Liver (tissue), 9 donors: Measurements from ENCODE around the gene SLC32A1. TPM values are rescaled to one million over a fixed set of nuclear protein-coding genes. Genes with fewer than 3 reads are reported as not detected.

Experiments used
- DNase-seq: peaks from one replicate; pipeline ENCODE4 v3.0.0-alpha.2; 2017; ENCODE audit warnings: low spot score
- H3K27ac ChIP-seq, 2 donors: one replicate each; pipeline ENCODE4 v1.7.0; 2013; ENCODE audit warnings: inconsistent platforms in 2 of 2, low read length in 2 of 2, control low read depth in 1 of 2, low read depth in 1 of 2, mild to moderate bottlenecking in 1 of 2
- H3K27me3 ChIP-seq, 4 donors: one replicate each; pipeline versions ENCODE4 v1.6.1 to v1.7.0; 2013; ENCODE audit warnings: low read length in 3 of 4, inconsistent platforms in 1 of 4, mild to moderate bottlenecking in 1 of 4, moderate library complexity in 1 of 4; ENCODE audit not compliant: control insufficient read depth in 4 of 4, insufficient read depth in 4 of 4
- H3K36me3 ChIP-seq, 4 donors: one replicate each; pipeline versions ENCODE4 v1.6.1 to v1.7.0; 2013; ENCODE audit warnings: low read length in 3 of 4, mild to moderate bottlenecking in 3 of 4, low read depth in 1 of 4, moderate library complexity in 1 of 4; ENCODE audit not compliant: control insufficient read depth in 4 of 4, insufficient read depth in 3 of 4
- H3K4me1 ChIP-seq, 4 donors: one replicate each; pipeline versions ENCODE4 v1.6.1 to v1.7.0; 2013; ENCODE audit warnings: low read length in 3 of 4, mild to moderate bottlenecking in 3 of 4, moderate library complexity in 1 of 4; ENCODE audit not compliant: control insufficient read depth in 4 of 4, insufficient read depth in 4 of 4
- H3K4me3 ChIP-seq, 3 donors: one replicate each; pipeline versions ENCODE4 v1.6.1 to v1.7.0; 2013; ENCODE audit warnings: low read length in 3 of 3, control low read depth in 1 of 3, low read depth in 1 of 3, mild to moderate bottlenecking in 1 of 3
- H3K9ac ChIP-seq, 2 donors: one replicate each; pipeline ENCODE4 v1.7.0; 2013; ENCODE audit warnings: low read length in 2 of 2, mild to moderate bottlenecking in 2 of 2, moderate library complexity in 2 of 2, control low read depth in 1 of 2, low read depth in 1 of 2
- H3K9me3 ChIP-seq, 4 donors: one replicate each; pipeline versions ENCODE4 v1.6.1 to v1.7.0; 2013; ENCODE audit warnings: low read length in 3 of 4; ENCODE audit not compliant: control insufficient read depth in 4 of 4
- CTCF ChIP-seq: fragments of 150-350 bp; IDR thresholded peaks from 2 replicates; pipeline ENCODE4 v1.5.1; 2017; ENCODE audit warnings: improper control_type of control experiment, low read depth, low read length; ENCODE audit not compliant: missing input control
- EGR1 ChIP-seq, 2 donors: IDR thresholded peaks; 2 replicates each; pipeline ENCODE4 v1.6.1; 2016 to 2018; ENCODE audit warnings: antibody characterized with exemption in 2 of 2, low read depth in 2 of 2
- FOXA1 ChIP-seq: IDR thresholded peaks from 2 replicates; pipeline ENCODE4 v1.6.1; 2016; ENCODE audit warnings: antibody characterized with exemption
- FOXA2 ChIP-seq: IDR thresholded peaks from 2 replicates; pipeline ENCODE4 v1.6.1; 2016; ENCODE audit warnings: antibody characterized with exemption
- GABPA ChIP-seq, 2 donors: IDR thresholded peaks in 1 of 2; conservative IDR thresholded peaks in 1 of 2; 2 replicates each; pipeline ENCODE4 v1.6.1; 2016; ENCODE audit warnings: antibody characterized with exemption in 2 of 2, mild to moderate bottlenecking in 1 of 2, moderate library complexity in 1 of 2
- HNF4A ChIP-seq, 2 donors: conservative IDR thresholded peaks; 2 replicates each; pipeline ENCODE4 v1.6.1; 2016; ENCODE audit warnings: antibody characterized with exemption in 2 of 2, mild to moderate bottlenecking in 2 of 2
- HNF4G ChIP-seq: IDR thresholded peaks from 2 replicates; pipeline ENCODE4 v1.6.1; 2016; ENCODE audit warnings: antibody characterized with exemption
- JUND ChIP-seq, 2 donors: IDR thresholded peaks; 2 replicates each; pipeline ENCODE4 v1.6.1; 2016; ENCODE audit warnings: antibody characterized with exemption in 2 of 2
- MAX ChIP-seq: IDR thresholded peaks from 2 replicates; pipeline ENCODE4 v1.6.1; 2016; ENCODE audit warnings: antibody characterized with exemption
- NR2F2 ChIP-seq: IDR thresholded peaks from 2 replicates; pipeline ENCODE4 v1.6.1; 2016; ENCODE audit warnings: antibody characterized with exemption
- RAD21 ChIP-seq, 2 donors: IDR thresholded peaks; 2 replicates each; pipeline ENCODE4 v1.6.1; 2016; ENCODE audit warnings: antibody characterized with exemption in 2 of 2, mild to moderate bottlenecking in 2 of 2
- RXRA ChIP-seq, 2 donors: IDR thresholded peaks; 2 replicates each; pipeline ENCODE4 v1.6.1; 2017 to 2018; ENCODE audit warnings: antibody characterized with exemption in 2 of 2, mild to moderate bottlenecking in 1 of 2
- SP1 ChIP-seq: IDR thresholded peaks from 2 replicates; pipeline ENCODE4 v1.6.1; 2018; ENCODE audit warnings: antibody characterized with exemption, mild to moderate bottlenecking
- TAF1 ChIP-seq: conservative IDR thresholded peaks from 2 replicates; pipeline ENCODE4 v1.6.1; 2016; ENCODE audit warnings: antibody characterized with exemption, mild to moderate bottlenecking
- YY1 ChIP-seq: IDR thresholded peaks from 2 replicates; pipeline ENCODE4 v1.6.1; 2016; ENCODE audit warnings: antibody characterized with exemption, mild to moderate bottlenecking
- WGBS: extraction: QIAGEN DNeasy Blood & Tissue Kit; methylation state at CpG from one replicate; pipeline ENCODE4 v1.1.7; 2013; 5-methylcytosine and 5-hydroxymethylcytosine counted together
- polyA plus RNA-seq, 2 donors: library from polyadenylated mRNA; stranded (reverse) in 1 of 2; unstranded in 1 of 2; fragments of 200-250 nt in 1 of 2; fragments of >200 nt in 1 of 2; fragmentation: Nextera tagmentation in 1 of 2; extraction: Ambion mirVana in 1 of 2; gene quantifications; one replicate each; pipeline versions ENCODE4 v1.2.1 to v1.2.3, GENCODE V29; 2013 to 2015
- total RNA-seq, 2 donors: library from RNA; depleted of rRNA; stranded (reverse); fragments of >200 nt; gene quantifications; one replicate each; pipeline ENCODE4 v1.2.3, GENCODE V29; 2014
- TF ChIP-seq, protein P1 (sequence below): IDR thresholded peaks from 2 replicates; pipeline ENCODE4 v1.6.1; 2016; ENCODE audit warnings: antibody characterized with exemption, mild to moderate bottlenecking
- TF ChIP-seq, protein P2 (sequence below): IDR thresholded peaks from 2 replicates; pipeline ENCODE4 v1.6.1; 2016; ENCODE audit warnings: antibody characterized with exemption
- TF ChIP-seq, protein P3 (sequence below): IDR thresholded peaks from 2 replicates; pipeline ENCODE4 v1.6.1; 2016; ENCODE audit warnings: antibody characterized with exemption
- donor health status: healthy.
- donor health status: healthy.
- donor health status: healthy.
- donor health status: healthy.
- donor health status: healthy.

The SLC32A1 gene
- total and polyA plus RNA-seq, 4 donors, result not detected

DNA sequence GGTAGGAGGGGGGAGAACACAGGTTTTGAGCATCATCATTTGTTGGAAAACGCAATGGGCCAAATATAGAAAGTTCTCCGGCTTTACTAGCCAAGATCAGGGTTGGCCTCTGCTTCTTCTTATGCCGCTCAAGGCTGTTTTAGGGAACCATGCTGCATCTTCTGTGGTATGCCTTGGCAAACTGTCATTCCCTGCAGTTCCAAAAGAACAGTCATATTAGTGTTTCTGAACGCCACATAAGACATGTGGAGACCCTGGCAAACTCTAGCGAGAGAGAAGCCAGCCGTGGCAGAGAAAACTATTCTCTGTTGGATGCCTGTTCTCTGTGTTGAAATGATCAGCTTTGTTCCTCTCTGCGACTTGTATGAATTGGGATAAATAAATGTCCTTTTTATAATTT is 34.8 kb downstream of the SLC32A1 start:
- Histone ChIP-seq H3K9me3 (no peaks in the 10 kb centered on the region), H3K9ac (no peak overlapping the region), H3K4me1 (no peaks in the 10 kb centered on the region), H3K27me3 (no peaks in the 10 kb centered on the region), H3K4me3 (no peak overlapping the region), H3K27ac (no peak overlapping the region), H3K36me3 (peaks cover 0 to 79% (median 53%) of the 10 kb centered on the region in 4 donors)
- no peak for DNase-seq
- TF ChIP-seq JUND (IDR thresholded peaks at IDR 0.05) (no peak), FOXA1 (no peak), RAD21 (IDR thresholded peaks at IDR 0.05) (no peak), GABPA (IDR thresholded peaks at IDR 0.05 in 1 of 2, conservative IDR thresholded peaks at IDR 0.05 in 1 of 2) (no peak), HNF4G (no peak)
- TF ChIP-seq, protein P1, sequence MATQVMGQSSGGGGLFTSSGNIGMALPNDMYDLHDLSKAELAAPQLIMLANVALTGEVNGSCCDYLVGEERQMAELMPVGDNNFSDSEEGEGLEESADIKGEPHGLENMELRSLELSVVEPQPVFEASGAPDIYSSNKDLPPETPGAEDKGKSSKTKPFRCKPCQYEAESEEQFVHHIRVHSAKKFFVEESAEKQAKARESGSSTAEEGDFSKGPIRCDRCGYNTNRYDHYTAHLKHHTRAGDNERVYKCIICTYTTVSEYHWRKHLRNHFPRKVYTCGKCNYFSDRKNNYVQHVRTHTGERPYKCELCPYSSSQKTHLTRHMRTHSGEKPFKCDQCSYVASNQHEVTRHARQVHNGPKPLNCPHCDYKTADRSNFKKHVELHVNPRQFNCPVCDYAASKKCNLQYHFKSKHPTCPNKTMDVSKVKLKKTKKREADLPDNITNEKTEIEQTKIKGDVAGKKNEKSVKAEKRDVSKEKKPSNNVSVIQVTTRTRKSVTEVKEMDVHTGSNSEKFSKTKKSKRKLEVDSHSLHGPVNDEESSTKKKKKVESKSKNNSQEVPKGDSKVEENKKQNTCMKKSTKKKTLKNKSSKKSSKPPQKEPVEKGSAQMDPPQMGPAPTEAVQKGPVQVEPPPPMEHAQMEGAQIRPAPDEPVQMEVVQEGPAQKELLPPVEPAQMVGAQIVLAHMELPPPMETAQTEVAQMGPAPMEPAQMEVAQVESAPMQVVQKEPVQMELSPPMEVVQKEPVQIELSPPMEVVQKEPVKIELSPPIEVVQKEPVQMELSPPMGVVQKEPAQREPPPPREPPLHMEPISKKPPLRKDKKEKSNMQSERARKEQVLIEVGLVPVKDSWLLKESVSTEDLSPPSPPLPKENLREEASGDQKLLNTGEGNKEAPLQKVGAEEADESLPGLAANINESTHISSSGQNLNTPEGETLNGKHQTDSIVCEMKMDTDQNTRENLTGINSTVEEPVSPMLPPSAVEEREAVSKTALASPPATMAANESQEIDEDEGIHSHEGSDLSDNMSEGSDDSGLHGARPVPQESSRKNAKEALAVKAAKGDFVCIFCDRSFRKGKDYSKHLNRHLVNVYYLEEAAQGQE, result no peak
- TF ChIP-seq, protein P2, sequence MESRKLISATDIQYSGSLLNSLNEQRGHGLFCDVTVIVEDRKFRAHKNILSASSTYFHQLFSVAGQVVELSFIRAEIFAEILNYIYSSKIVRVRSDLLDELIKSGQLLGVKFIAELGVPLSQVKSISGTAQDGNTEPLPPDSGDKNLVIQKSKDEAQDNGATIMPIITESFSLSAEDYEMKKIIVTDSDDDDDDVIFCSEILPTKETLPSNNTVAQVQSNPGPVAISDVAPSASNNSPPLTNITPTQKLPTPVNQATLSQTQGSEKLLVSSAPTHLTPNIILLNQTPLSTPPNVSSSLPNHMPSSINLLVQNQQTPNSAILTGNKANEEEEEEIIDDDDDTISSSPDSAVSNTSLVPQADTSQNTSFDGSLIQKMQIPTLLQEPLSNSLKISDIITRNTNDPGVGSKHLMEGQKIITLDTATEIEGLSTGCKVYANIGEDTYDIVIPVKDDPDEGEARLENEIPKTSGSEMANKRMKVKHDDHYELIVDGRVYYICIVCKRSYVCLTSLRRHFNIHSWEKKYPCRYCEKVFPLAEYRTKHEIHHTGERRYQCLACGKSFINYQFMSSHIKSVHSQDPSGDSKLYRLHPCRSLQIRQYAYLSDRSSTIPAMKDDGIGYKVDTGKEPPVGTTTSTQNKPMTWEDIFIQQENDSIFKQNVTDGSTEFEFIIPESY, result no peak
- WGBS, result 97% methylated on average over 7 of the region's 7 CpGs

- H3K36me3 ChIP-seq, result peaks cover 0 to 70% (median 40%) of the 10 kb centered on the region in 4 donors
- H3K9ac ChIP-seq, result no peak overlapping the region
- no peak for TF ChIP-seq HNF4A (conservative IDR thresholded peaks at IDR 0.05)
- TF ChIP-seq NR2F2, result no peak
- TF ChIP-seq SP1, result no peak
- no peak for TF ChIP-seq FOXA1
- TF ChIP-seq MAX, result no peak
- TF ChIP-seq, protein P3, sequence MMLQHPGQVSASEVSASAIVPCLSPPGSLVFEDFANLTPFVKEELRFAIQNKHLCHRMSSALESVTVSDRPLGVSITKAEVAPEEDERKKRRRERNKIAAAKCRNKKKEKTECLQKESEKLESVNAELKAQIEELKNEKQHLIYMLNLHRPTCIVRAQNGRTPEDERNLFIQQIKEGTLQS, result no peak
- TF ChIP-seq HNF4G, result no peak
- TF ChIP-seq EGR1 (IDR thresholded peaks at IDR 0.05; ENCODE audit: low read depth in 2 of 2), result no peak
- TF ChIP-seq TAF1, result no peak
- TF ChIP-seq CTCF, result no peak
- no peak for TF ChIP-seq FOXA2
- TF ChIP-seq, protein P2, result no peak
- TF ChIP-seq, protein P1, result no peak
- no peak for TF ChIP-seq GABPA (IDR thresholded peaks at IDR 0.05 in 1 of 2, conservative IDR thresholded peaks at IDR 0.05 in 1 of 2)
- no peak for TF ChIP-seq RXRA (IDR thresholded peaks at IDR 0.05)
- no peak for TF ChIP-seq RAD21 (IDR thresholded peaks at IDR 0.05)
- no peak for TF ChIP-seq YY1
- no peak for TF ChIP-seq JUND (IDR thresholded peaks at IDR 0.05)
- no peak overlapping the region for H3K4me3 ChIP-seq
- no peak overlapping the region for H3K27ac ChIP-seq
- WGBS, result 95% methylated on average over 4 of the region's 4 CpGs
- no peak for DNase-seq
- no peaks in the 10 kb centered on the region for H3K27me3 ChIP-seq
- H3K9me3 ChIP-seq, result no peaks in the 10 kb centered on the region
- H3K4me1 ChIP-seq, result peaks cover 2 to 13% (median 11%) of the 10 kb centered on the region in 4 donors
Observed at GRCh38 chr20:38760978-38761377, 36.7 kb downstream of the SLC32A1 start.
